ENCODE results near the gene L3MBTL3.
"Not testable (repeated sequence)": the region's sequence is repeated elsewhere in the genome, so short reads cannot be mapped to it uniquely, and the experiment has no call there.

L3MBTL3 gene

DNA sequence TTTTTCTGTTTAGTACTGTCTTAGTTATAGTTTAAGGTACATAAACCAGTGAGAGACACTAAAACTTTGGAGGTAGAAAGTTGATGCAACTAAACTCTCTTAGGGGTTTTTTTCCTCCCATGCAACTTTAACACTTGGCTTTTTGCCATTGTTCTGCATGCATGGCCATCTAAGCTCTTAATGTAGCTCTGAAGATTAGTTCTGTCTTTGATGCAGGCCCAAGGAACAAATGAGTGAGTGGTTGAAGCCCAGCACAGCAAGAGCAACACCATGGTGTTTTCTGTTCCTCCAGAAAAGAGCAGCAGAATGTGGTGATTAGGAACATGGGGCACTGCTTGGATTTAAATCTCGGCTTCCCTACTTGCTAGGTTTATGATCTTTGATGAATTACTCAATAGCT, 89.3 kb downstream of the L3MBTL3 start:
- TF ChIP-seq ZFX (IDR thresholded peaks at IDR 0.05; ENCODE audit: borderline replicate concordance), result no peak
- TF ChIP-seq, protein P1, sequence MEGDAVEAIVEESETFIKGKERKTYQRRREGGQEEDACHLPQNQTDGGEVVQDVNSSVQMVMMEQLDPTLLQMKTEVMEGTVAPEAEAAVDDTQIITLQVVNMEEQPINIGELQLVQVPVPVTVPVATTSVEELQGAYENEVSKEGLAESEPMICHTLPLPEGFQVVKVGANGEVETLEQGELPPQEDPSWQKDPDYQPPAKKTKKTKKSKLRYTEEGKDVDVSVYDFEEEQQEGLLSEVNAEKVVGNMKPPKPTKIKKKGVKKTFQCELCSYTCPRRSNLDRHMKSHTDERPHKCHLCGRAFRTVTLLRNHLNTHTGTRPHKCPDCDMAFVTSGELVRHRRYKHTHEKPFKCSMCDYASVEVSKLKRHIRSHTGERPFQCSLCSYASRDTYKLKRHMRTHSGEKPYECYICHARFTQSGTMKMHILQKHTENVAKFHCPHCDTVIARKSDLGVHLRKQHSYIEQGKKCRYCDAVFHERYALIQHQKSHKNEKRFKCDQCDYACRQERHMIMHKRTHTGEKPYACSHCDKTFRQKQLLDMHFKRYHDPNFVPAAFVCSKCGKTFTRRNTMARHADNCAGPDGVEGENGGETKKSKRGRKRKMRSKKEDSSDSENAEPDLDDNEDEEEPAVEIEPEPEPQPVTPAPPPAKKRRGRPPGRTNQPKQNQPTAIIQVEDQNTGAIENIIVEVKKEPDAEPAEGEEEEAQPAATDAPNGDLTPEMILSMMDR (IDR thresholded peaks at IDR 0.05), result no peak
- no peak overlapping the region for H3K27ac ChIP-seq

GRCh38 chr6:130111031-130111430, 92.7 kb downstream of the L3MBTL3 start:
- H3K27ac ChIP-seq, result no peak overlapping the region
- no peak for TF ChIP-seq ZFX (IDR thresholded peaks at IDR 0.05; ENCODE audit: borderline replicate concordance)
- TF ChIP-seq, protein P1 (IDR thresholded peaks at IDR 0.05), result no peak

- H3K27ac ChIP-seq, result no peak overlapping the region
- TF ChIP-seq, protein P1 (IDR thresholded peaks at IDR 0.05), result no peak
- no peak for TF ChIP-seq ZFX (IDR thresholded peaks at IDR 0.05; ENCODE audit: borderline replicate concordance)
These were observed 94.9 kb downstream of the L3MBTL3 start for GRCh38 chr6:130113201-130113710.

DNA sequence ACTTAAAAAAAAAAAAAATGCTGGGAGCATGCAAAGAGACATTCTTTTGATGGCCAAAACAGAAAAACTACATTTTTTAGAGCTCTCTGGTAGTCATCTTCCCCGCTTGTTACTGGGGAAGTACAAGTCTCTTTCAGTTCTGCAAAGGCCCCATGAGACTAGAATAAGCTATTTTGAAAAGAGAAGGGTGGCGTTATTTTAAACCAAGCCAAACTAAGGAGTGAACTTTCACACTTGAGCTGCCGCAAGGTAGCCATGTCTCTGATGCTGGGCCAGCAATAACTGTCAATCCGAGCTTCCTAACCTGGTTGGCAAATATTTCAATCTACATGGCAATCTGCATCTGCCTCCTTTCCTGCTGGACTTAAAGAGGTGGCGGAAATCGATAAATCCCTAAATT, 96.7 kb downstream of the L3MBTL3 start:
- TF ChIP-seq, protein P1 (IDR thresholded peaks at IDR 0.05), result no peak
- TF ChIP-seq ZFX (IDR thresholded peaks at IDR 0.05; ENCODE audit: borderline replicate concordance), result no peak
- H3K27ac ChIP-seq, result no peak overlapping the region

GRCh38 chr6:130116273-130116672, 97.9 kb downstream of the L3MBTL3 start:
- no peak overlapping the region for H3K27ac ChIP-seq
- TF ChIP-seq, protein P1 (IDR thresholded peaks at IDR 0.05), result no peak
- no peak for TF ChIP-seq ZFX (IDR thresholded peaks at IDR 0.05; ENCODE audit: borderline replicate concordance)

DNA sequence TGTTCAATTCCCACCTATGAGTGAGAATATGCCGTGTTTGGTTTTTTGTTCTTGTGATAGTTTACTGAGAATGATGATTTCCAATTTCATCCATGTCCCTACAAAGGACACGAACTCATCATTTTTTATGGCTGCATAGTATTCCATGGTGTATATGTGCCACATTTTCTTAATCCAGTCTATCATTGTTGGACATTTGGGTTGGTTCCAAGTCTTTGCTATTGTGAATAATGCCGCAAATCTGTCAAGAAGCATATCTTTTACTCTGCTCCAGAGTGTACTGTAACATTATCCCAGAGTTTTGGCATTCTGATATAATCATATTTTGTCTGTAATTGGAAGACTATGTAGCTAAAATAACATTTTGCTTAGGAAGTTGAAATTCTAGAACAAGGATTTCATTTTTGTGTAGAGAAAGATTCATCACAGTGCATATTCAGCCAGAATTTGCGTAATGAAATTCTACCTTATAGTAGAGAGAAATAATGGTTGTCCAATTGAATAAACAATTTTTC, 98.9 kb downstream of the L3MBTL3 start:
- not testable (repeated sequence) for H3K27ac ChIP-seq

- TF ChIP-seq, protein P1 (IDR thresholded peaks at IDR 0.05), result no peak
- TF ChIP-seq ZFX (IDR thresholded peaks at IDR 0.05; ENCODE audit: borderline replicate concordance), result no peak
- H3K27ac ChIP-seq, result no peak overlapping the region
These were observed 99.9 kb downstream of the L3MBTL3 start for GRCh38 chr6:130118236-130118635.

DNA sequence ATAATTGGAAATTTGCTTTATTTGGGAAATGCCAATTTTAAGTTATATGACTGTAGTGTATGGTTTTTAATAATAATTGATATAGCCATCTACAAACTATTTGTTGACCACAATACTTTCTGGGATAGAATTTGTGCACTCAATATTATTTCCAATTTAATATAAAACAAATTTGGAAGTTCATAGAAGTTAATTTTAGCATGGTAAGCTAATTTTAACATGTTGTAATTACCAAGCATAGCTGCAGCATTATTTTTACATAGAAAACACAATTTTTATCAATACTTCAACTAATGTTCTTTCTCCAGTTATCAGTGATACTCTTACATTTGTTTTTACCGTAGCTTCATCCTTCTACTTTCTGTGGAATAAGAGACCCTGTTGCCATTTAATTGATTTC, 100.8 kb downstream of the L3MBTL3 start:
- no peak overlapping the region for H3K27ac ChIP-seq
- TF ChIP-seq, protein P1 (IDR thresholded peaks at IDR 0.05), result no peak
- no peak for TF ChIP-seq ZFX (IDR thresholded peaks at IDR 0.05; ENCODE audit: borderline replicate concordance)

Measured in 22Rv1 (cell line).